HG03135 (cell line): ENCODE data around the gene KDF1.
"Not testable (repeated sequence)": the region's sequence is repeated elsewhere in the genome, so short reads cannot be mapped to it uniquely, and the experiment has no call there.

Source experiments
- ATAC-seq: cut with Tn5 transposase; IDR thresholded peaks from one replicate; pipeline ENCODE4 v1.9.1; 2021; ENCODE audit warnings: mild to moderate bottlenecking, moderate library complexity; ENCODE audit not compliant: unreplicated experiment

KDF1 gene

GRCh38 chr1:26994020-26994786 lies 33.9 kb upstream of the KDF1 start:
- ATAC-seq = no peak

GRCh38 chr1:26993237-26994019 lies 33.2 kb upstream of the KDF1 start, which contains the start of gene TRNP1:
Gene TRNP1, plus strand, starts transcription at chr1:26993692. Its CDS starts 95 bp downstream, at chr1:26993787.
- ATAC-seq = no peak

- no peak for ATAC-seq
Observed at GRCh38 chr1:26991310-26992116, 31.2 kb upstream of the KDF1 start.

- not testable (repeated sequence) for ATAC-seq
Observed at GRCh38 chr1:26989403-26990109, 29.3 kb upstream of the KDF1 start.

DNA sequence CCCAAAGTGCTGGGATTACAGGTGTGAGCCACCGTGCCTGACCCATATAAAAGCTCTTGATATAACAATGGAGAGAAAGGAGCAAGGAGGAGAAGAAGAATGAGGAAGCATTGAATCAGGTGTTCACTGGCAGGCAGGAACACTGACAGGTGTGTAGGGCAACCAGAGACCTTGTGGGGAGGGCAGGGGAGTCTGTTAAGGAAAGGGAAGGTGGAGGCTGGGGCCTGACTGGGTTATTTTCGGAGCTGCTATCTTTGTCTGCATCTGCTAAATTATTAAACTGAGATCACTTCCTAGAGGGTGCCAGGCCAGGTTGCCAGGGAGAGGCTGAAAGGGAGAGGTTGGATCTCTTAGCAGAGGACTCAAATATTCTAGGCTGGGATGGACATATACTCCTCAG lies 26.4 kb upstream of the KDF1 start:
- ATAC-seq = no peak

DNA sequence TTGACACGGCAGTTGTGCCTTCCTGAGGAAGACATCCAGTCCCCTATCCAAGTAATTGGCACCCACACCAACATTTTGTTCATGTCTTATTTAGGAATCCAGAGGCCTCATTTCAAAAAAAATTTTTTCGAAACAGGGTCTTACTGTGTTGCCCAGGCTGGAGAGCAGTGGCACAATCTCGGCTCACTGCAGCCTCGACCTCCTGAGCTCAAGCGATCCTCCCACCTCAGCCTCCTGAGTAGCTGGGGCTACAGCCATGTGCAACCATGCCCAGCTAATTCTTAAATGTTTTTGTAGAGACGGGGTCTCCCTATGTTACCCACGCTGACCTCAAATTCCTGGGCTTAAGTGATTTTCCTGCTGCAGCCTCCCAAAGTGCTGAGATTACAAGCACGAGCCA lies 24.0 kb upstream of the KDF1 start:
- no peak for ATAC-seq

GRCh38 chr1:26983863-26984262 lies 23.6 kb upstream of the KDF1 start:
- no peak for ATAC-seq

DNA sequence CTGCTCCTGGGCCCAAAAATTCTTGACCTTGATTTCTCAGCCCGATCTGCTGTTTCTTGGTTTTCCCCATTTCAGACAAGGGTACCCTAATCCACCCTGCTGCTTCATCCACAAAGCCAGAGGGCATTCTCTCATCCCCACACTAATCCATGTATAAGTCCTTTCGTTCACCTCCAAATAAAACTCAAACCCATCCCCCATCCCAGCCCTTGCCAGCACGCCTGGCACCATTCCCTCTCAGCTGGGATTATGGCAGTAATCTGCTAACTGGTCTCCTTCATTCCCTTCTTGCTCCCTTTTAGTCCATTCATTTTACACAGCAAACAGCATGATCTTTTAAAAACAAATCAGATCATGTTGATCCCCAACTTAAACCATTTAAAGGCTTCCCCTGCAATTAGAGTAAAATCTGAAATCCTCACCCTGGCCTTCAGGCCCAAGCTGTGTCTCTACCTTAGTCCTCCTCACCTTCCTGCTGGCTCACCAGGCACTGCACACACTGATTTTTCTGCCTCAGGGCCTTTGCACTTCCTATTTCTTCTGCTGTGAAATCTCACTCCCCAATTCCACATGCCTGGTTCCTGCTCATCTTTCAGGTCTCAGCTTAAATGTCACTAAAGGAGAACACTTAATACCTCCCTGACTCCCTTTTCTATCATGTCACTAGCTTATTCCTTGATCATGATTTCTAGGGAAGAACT lies 21.0 kb upstream of the KDF1 start:
- ATAC-seq = no peak

- no peak for ATAC-seq
Observed at GRCh38 chr1:26978901-26979300, 18.6 kb upstream of the KDF1 start.

- no peak for ATAC-seq
Observed at GRCh38 chr1:26976621-26977510, 16.6 kb upstream of the KDF1 start.

GRCh38 chr1:26972821-26973220 lies 12.6 kb upstream of the KDF1 start:
- no peak for ATAC-seq

DNA sequence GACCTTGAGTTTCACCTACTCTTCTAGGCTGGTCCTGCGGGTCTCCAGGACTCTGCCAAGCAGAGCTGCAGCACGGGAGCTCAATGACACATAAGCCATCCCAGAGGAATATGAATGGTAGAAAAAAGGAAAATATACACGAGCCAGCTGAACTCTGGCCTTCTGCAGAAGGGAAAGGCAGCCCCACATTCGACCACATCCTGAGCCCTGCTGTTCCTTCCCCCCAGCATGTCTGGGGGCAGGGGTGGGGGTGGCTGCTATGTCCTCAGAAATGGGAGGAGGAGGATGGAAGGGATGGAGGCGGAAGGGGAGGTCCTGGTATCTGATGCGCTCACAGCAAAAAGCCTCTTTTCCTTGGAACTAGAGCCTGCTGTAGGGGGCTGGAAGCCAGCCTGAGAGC lies 12.1 kb upstream of the KDF1 start:
- ATAC-seq = no peak

- no peak for ATAC-seq
Observed at GRCh38 chr1:26971590-26971989, 11.3 kb upstream of the KDF1 start.

DNA sequence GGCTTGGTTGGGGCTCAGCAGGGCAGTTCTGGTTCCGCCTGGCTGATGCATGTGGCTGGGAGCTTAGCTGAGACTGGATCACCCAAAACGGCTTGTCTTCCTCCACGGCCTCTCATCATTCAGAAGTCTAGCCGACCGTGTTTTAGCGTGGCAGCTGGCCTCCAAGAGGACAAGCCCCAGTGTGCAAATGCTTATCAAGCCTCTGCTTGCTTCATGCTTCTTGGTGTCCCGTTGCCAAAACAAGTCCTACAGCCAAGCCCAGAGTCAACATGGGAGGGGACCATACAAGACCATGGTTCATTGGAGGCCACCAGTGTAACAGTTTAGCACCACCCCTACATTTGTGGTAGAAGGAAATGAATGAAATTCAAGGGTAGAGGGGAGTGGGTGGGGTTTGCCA lies 10.5 kb upstream of the KDF1 start:
- no peak for ATAC-seq

DNA sequence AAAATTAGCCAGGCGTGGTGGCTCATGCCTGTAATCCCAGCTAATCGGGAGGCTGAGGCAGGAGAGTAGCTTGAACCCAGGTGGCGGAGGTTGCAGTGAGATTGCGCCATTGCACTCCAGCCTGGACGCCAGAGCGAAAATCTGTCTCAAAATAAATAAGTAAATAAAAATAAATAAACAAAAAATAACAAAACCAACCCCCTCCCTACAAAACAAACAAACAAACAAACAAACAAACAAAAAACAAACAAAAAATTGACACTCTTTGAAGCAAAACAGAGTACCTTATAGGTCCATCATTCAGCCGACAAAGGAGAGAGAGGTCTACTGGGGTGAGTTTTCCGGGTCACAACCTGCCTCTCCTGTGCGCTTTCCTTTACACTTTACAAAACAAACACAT lies 5.4 kb upstream of the KDF1 start:
- ATAC-seq = no peak

DNA sequence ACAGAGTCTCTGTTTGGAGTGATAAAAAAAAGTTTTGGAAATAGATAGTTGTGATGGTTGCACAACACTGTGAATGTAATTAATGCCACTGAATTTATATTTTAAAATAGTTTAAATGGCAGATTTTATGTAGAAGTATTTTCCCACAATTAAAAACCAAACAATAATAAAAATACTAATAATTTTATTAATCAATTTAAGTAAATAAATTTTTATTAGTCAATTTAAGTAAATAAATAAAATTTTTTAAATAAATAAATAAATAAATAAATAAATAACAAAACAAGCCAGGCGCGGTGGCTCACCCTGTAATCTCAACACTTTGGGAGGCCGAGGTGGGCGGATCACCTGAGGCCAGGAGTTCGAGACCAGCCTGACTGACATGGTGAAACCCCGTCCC lies 4.9 kb upstream of the KDF1 start:
- no peak for ATAC-seq

GRCh38 chr1:26961826-26962225 lies 1.6 kb upstream of the KDF1 start:
- no peak for ATAC-seq

DNA sequence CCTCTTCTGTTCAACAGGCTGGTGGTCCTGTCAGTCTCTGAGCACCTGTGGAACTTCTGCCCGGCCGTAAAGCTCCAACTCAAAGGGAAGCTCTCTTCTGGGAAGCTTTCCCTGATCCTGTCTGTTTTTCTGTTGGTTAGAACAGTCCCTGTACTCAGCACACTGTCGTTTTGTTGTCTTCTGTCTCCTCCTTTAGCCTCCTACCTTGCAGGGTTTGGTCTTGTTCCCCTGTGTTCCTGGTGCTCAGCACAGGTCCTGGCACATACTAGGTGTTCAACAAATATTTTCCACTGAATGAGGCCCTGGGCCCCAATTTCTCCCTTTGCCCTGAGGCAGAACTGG lies 328 bp upstream of the KDF1 start:
- no peak for ATAC-seq

DNA sequence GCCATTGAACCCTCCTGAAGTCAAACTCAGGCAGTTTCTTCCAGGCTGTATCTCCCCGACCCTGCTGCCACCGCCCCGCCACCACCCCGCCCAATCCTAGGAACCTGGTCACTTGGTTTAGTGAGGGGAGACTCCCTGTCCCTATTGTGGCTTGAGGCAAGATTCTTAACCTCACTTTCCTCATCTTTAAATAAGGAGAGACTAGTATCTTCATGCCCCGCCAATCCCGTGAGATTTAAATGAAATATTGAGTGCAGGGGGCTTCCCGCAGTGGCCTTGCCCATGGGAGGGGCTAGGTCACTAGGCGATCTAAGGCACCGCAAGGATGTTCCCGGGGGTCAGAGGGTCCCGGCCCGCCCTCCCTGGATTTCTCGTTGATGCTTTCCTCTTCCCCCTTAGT lies 998 bp downstream of the KDF1 start:
- ATAC-seq = no peak
